Liver (tissue), 9 donors: Measurements from ENCODE around the gene CD52. TPM values are rescaled to one million over a fixed set of nuclear protein-coding genes. Genes with fewer than 3 reads are reported as not detected.

ENCODE experiments used
- DNase-seq: peaks from one replicate; pipeline ENCODE4 v3.0.0-alpha.2; 2017; ENCODE audit warnings: low spot score
- H3K27ac ChIP-seq, 2 donors: one replicate each; pipeline ENCODE4 v1.7.0; 2013; ENCODE audit warnings: inconsistent platforms in 2 of 2, low read length in 2 of 2, control low read depth in 1 of 2, low read depth in 1 of 2, mild to moderate bottlenecking in 1 of 2
- H3K27me3 ChIP-seq, 4 donors: one replicate each; pipeline versions ENCODE4 v1.6.1 to v1.7.0; 2013; ENCODE audit warnings: low read length in 3 of 4, inconsistent platforms in 1 of 4, mild to moderate bottlenecking in 1 of 4, moderate library complexity in 1 of 4; ENCODE audit not compliant: control insufficient read depth in 4 of 4, insufficient read depth in 4 of 4
- H3K36me3 ChIP-seq, 4 donors: one replicate each; pipeline versions ENCODE4 v1.6.1 to v1.7.0; 2013; ENCODE audit warnings: low read length in 3 of 4, mild to moderate bottlenecking in 3 of 4, low read depth in 1 of 4, moderate library complexity in 1 of 4; ENCODE audit not compliant: control insufficient read depth in 4 of 4, insufficient read depth in 3 of 4
- H3K4me1 ChIP-seq, 4 donors: one replicate each; pipeline versions ENCODE4 v1.6.1 to v1.7.0; 2013; ENCODE audit warnings: low read length in 3 of 4, mild to moderate bottlenecking in 3 of 4, moderate library complexity in 1 of 4; ENCODE audit not compliant: control insufficient read depth in 4 of 4, insufficient read depth in 4 of 4
- H3K4me3 ChIP-seq, 3 donors: one replicate each; pipeline versions ENCODE4 v1.6.1 to v1.7.0; 2013; ENCODE audit warnings: low read length in 3 of 3, control low read depth in 1 of 3, low read depth in 1 of 3, mild to moderate bottlenecking in 1 of 3
- H3K9ac ChIP-seq, 2 donors: one replicate each; pipeline ENCODE4 v1.7.0; 2013; ENCODE audit warnings: low read length in 2 of 2, mild to moderate bottlenecking in 2 of 2, moderate library complexity in 2 of 2, control low read depth in 1 of 2, low read depth in 1 of 2
- H3K9me3 ChIP-seq, 4 donors: one replicate each; pipeline versions ENCODE4 v1.6.1 to v1.7.0; 2013; ENCODE audit warnings: low read length in 3 of 4; ENCODE audit not compliant: control insufficient read depth in 4 of 4
- EGR1 ChIP-seq, 2 donors: IDR thresholded peaks; 2 replicates each; pipeline ENCODE4 v1.6.1; 2016 to 2018; ENCODE audit warnings: antibody characterized with exemption in 2 of 2, low read depth in 2 of 2
- FOXA1 ChIP-seq: IDR thresholded peaks from 2 replicates; pipeline ENCODE4 v1.6.1; 2016; ENCODE audit warnings: antibody characterized with exemption
- FOXA2 ChIP-seq: IDR thresholded peaks from 2 replicates; pipeline ENCODE4 v1.6.1; 2016; ENCODE audit warnings: antibody characterized with exemption
- GABPA ChIP-seq, 2 donors: IDR thresholded peaks in 1 of 2; conservative IDR thresholded peaks in 1 of 2; 2 replicates each; pipeline ENCODE4 v1.6.1; 2016; ENCODE audit warnings: antibody characterized with exemption in 2 of 2, mild to moderate bottlenecking in 1 of 2, moderate library complexity in 1 of 2
- HNF4A ChIP-seq, 2 donors: conservative IDR thresholded peaks; 2 replicates each; pipeline ENCODE4 v1.6.1; 2016; ENCODE audit warnings: antibody characterized with exemption in 2 of 2, mild to moderate bottlenecking in 2 of 2
- HNF4G ChIP-seq: IDR thresholded peaks from 2 replicates; pipeline ENCODE4 v1.6.1; 2016; ENCODE audit warnings: antibody characterized with exemption
- JUND ChIP-seq, 2 donors: IDR thresholded peaks; 2 replicates each; pipeline ENCODE4 v1.6.1; 2016; ENCODE audit warnings: antibody characterized with exemption in 2 of 2
- NR2F2 ChIP-seq: IDR thresholded peaks from 2 replicates; pipeline ENCODE4 v1.6.1; 2016; ENCODE audit warnings: antibody characterized with exemption
- RAD21 ChIP-seq, 2 donors: IDR thresholded peaks; 2 replicates each; pipeline ENCODE4 v1.6.1; 2016; ENCODE audit warnings: antibody characterized with exemption in 2 of 2, mild to moderate bottlenecking in 2 of 2
- RXRA ChIP-seq, 2 donors: IDR thresholded peaks; 2 replicates each; pipeline ENCODE4 v1.6.1; 2017 to 2018; ENCODE audit warnings: antibody characterized with exemption in 2 of 2, mild to moderate bottlenecking in 1 of 2
- SP1 ChIP-seq: IDR thresholded peaks from 2 replicates; pipeline ENCODE4 v1.6.1; 2018; ENCODE audit warnings: antibody characterized with exemption, mild to moderate bottlenecking
- TAF1 ChIP-seq: conservative IDR thresholded peaks from 2 replicates; pipeline ENCODE4 v1.6.1; 2016; ENCODE audit warnings: antibody characterized with exemption, mild to moderate bottlenecking
- YY1 ChIP-seq: IDR thresholded peaks from 2 replicates; pipeline ENCODE4 v1.6.1; 2016; ENCODE audit warnings: antibody characterized with exemption, mild to moderate bottlenecking
- WGBS: extraction: QIAGEN DNeasy Blood & Tissue Kit; methylation state at CpG from one replicate; pipeline ENCODE4 v1.1.7; 2013; 5-methylcytosine and 5-hydroxymethylcytosine counted together
- polyA plus RNA-seq, 2 donors: library from polyadenylated mRNA; stranded (reverse) in 1 of 2; unstranded in 1 of 2; fragments of 200-250 nt in 1 of 2; fragments of >200 nt in 1 of 2; fragmentation: Nextera tagmentation in 1 of 2; extraction: Ambion mirVana in 1 of 2; gene quantifications; one replicate each; pipeline versions ENCODE4 v1.2.1 to v1.2.3, GENCODE V29; 2013 to 2015
- total RNA-seq, 2 donors: library from RNA; depleted of rRNA; stranded (reverse); fragments of >200 nt; gene quantifications; one replicate each; pipeline ENCODE4 v1.2.3, GENCODE V29; 2014
- TF ChIP-seq, protein P1 (sequence below): IDR thresholded peaks from 2 replicates; pipeline ENCODE4 v1.6.1; 2016; ENCODE audit warnings: antibody characterized with exemption
- TF ChIP-seq, protein P2 (sequence below): IDR thresholded peaks from 2 replicates; pipeline ENCODE4 v1.6.1; 2016; ENCODE audit warnings: antibody characterized with exemption
- TF ChIP-seq, protein P3 (sequence below): IDR thresholded peaks from 2 replicates; pipeline ENCODE4 v1.6.1; 2016; ENCODE audit warnings: antibody characterized with exemption, mild to moderate bottlenecking
- TF ChIP-seq, protein P4 (sequence below): IDR thresholded peaks from 2 replicates; pipeline ENCODE4 v1.6.1; 2016; ENCODE audit warnings: antibody characterized with exemption
- TF ChIP-seq, protein P5 (sequence below): fragments of 150-350 bp; IDR thresholded peaks from 2 replicates; pipeline ENCODE4 v1.5.1; 2017; ENCODE audit warnings: improper control_type of control experiment, low read depth, low read length; ENCODE audit not compliant: missing input control
- donor health status: healthy.
- donor health status: healthy.
- donor health status: healthy.
- donor health status: healthy.
- donor health status: healthy.

The CD52 gene
- total and polyA plus RNA-seq, 4 donors: 1.7 to 16.4 (median 8.9) TPM

DNA sequence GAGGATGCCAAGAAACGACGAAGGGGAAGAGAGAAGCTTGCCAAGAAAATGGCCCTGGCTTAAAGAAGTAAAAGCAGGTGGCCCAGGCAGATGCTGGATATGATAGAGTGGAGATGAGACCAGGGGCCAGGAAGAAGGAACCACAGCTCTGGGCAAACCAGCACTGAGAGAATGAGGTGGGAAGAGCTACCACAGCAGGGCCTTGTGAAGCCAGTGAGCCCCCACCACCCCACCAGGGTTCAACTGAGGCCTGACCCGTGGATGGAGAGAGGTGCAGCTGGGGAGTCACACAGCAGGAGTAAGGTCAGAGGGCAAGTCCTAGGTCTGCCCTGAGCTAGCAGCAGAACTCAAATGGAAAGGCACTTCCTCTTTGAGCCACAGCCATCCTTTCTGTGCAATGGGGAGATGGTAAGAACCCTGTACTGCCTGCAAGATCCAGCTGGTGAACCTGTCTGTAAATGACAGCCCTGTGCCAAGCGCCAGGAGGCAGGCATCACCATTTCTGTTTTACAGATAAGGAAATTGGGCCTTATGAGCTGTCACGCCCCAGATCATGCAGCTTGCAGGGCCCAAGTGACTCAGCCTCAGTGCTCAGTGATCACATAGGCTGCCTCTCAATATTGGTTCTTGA lies 29.3 kb upstream of the CD52 start:
- no peak overlapping the region for H3K4me3 ChIP-seq
- H3K9ac ChIP-seq: no peak overlapping the region
- peaks cover 0 to 5% (median 0%) of the 10 kb centered on the region in 4 donors for H3K4me1 ChIP-seq
- TF ChIP-seq, protein P1, sequence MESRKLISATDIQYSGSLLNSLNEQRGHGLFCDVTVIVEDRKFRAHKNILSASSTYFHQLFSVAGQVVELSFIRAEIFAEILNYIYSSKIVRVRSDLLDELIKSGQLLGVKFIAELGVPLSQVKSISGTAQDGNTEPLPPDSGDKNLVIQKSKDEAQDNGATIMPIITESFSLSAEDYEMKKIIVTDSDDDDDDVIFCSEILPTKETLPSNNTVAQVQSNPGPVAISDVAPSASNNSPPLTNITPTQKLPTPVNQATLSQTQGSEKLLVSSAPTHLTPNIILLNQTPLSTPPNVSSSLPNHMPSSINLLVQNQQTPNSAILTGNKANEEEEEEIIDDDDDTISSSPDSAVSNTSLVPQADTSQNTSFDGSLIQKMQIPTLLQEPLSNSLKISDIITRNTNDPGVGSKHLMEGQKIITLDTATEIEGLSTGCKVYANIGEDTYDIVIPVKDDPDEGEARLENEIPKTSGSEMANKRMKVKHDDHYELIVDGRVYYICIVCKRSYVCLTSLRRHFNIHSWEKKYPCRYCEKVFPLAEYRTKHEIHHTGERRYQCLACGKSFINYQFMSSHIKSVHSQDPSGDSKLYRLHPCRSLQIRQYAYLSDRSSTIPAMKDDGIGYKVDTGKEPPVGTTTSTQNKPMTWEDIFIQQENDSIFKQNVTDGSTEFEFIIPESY: no peak
- TF ChIP-seq NR2F2: no peak
- no peaks in the 10 kb centered on the region for H3K9me3 ChIP-seq
- no peaks in the 10 kb centered on the region for H3K36me3 ChIP-seq
- 68% methylated on average over 5 of the region's 5 CpGs for WGBS
- DNase-seq: no peak
- peak overlapping the region; percentile 43 to 71 for H3K27ac ChIP-seq
- H3K27me3 ChIP-seq: no peaks in the 10 kb centered on the region

DNA sequence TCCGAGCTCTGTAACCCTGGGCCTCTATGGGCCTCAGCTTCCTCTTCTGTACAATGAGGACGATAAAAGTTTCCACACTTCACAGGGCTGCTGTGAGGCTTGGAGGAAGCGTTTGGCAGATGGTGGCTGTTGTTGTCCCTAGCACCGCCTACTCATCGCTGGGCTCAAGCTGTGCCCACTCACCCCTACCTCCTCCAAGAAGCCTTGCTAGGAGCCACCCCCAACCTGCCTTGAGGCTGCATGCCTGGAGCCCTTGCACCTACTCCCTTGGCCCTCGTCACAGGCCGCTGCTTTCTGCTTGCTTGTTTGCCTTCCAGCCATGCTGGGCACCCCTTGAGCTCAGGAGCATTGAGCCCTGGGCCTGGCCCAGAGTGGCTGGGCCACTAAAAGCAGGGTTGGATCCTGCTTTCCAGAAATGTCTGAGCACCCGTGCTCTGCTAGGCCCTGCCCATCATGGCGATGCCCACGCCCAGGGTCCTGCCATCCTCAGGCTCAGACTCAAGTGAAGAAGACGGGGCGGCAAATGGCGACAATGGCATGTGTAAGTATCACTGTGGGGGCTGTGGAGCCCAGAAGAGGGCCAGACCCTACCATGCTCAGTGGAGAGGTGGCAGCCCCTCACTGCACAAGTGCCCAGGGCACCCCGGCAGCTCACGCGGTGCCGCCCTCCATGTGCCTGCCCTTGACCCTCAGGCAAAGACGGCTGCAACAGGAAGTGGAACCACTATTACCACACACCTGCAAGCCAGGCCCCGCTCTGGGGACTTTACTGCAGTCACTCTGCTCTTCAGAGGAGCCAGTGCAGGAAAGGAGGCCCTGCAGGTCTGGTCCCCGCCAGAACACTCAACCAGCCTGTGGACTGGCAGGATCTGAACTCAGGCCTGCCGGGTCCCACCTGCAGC lies 28.3 kb upstream of the CD52 start:
- Histone ChIP-seq H3K36me3 (no peaks in the 10 kb centered on the region), H3K27ac (peak overlapping the region; percentile 43 to 71), H3K4me1 (peaks cover 0 to 3% (median 0%) of the 10 kb centered on the region in 4 donors), H3K27me3 (no peaks in the 10 kb centered on the region), H3K9ac (no peak overlapping the region), H3K4me3 (no peak overlapping the region), H3K9me3 (no peaks in the 10 kb centered on the region)
- no peak for DNase-seq
- 85% methylated on average over 21 of the region's 21 CpGs for WGBS
- TF ChIP-seq RXRA (IDR thresholded peaks at IDR 0.05) (no peak), EGR1 (IDR thresholded peaks at IDR 0.05; ENCODE audit: low read depth in 2 of 2) (no peak), RAD21 (IDR thresholded peaks at IDR 0.05) (no peak), FOXA2 (no peak), HNF4A (conservative IDR thresholded peaks at IDR 0.05) (no peak), GABPA (IDR thresholded peaks at IDR 0.05 in 1 of 2, conservative IDR thresholded peaks at IDR 0.05 in 1 of 2) (no peak), FOXA1 (no peak), JUND (IDR thresholded peaks at IDR 0.05) (no peak), NR2F2 (no peak), SP1 (no peak), TAF1 (no peak), YY1 (no peak), HNF4G (no peak)
- TF ChIP-seq, protein P1: no peak
- TF ChIP-seq, protein P2, sequence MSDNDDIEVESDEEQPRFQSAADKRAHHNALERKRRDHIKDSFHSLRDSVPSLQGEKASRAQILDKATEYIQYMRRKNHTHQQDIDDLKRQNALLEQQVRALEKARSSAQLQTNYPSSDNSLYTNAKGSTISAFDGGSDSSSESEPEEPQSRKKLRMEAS: no peak
- TF ChIP-seq, protein P3, sequence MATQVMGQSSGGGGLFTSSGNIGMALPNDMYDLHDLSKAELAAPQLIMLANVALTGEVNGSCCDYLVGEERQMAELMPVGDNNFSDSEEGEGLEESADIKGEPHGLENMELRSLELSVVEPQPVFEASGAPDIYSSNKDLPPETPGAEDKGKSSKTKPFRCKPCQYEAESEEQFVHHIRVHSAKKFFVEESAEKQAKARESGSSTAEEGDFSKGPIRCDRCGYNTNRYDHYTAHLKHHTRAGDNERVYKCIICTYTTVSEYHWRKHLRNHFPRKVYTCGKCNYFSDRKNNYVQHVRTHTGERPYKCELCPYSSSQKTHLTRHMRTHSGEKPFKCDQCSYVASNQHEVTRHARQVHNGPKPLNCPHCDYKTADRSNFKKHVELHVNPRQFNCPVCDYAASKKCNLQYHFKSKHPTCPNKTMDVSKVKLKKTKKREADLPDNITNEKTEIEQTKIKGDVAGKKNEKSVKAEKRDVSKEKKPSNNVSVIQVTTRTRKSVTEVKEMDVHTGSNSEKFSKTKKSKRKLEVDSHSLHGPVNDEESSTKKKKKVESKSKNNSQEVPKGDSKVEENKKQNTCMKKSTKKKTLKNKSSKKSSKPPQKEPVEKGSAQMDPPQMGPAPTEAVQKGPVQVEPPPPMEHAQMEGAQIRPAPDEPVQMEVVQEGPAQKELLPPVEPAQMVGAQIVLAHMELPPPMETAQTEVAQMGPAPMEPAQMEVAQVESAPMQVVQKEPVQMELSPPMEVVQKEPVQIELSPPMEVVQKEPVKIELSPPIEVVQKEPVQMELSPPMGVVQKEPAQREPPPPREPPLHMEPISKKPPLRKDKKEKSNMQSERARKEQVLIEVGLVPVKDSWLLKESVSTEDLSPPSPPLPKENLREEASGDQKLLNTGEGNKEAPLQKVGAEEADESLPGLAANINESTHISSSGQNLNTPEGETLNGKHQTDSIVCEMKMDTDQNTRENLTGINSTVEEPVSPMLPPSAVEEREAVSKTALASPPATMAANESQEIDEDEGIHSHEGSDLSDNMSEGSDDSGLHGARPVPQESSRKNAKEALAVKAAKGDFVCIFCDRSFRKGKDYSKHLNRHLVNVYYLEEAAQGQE: no peak
- TF ChIP-seq, protein P4, sequence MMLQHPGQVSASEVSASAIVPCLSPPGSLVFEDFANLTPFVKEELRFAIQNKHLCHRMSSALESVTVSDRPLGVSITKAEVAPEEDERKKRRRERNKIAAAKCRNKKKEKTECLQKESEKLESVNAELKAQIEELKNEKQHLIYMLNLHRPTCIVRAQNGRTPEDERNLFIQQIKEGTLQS: no peak
- TF ChIP-seq, protein P5, sequence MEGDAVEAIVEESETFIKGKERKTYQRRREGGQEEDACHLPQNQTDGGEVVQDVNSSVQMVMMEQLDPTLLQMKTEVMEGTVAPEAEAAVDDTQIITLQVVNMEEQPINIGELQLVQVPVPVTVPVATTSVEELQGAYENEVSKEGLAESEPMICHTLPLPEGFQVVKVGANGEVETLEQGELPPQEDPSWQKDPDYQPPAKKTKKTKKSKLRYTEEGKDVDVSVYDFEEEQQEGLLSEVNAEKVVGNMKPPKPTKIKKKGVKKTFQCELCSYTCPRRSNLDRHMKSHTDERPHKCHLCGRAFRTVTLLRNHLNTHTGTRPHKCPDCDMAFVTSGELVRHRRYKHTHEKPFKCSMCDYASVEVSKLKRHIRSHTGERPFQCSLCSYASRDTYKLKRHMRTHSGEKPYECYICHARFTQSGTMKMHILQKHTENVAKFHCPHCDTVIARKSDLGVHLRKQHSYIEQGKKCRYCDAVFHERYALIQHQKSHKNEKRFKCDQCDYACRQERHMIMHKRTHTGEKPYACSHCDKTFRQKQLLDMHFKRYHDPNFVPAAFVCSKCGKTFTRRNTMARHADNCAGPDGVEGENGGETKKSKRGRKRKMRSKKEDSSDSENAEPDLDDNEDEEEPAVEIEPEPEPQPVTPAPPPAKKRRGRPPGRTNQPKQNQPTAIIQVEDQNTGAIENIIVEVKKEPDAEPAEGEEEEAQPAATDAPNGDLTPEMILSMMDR: no peak
